ENCODE data around the gene C5orf63.

C5orf63 gene

GRCh38 chr5:127031863-127032232 is 41.5 kb downstream of the C5orf63 start:
- Histone ChIP-seq H4K20me1 (ENCODE audit: control insufficient read depth, insufficient read depth, low read depth, low read length) (peaks cover 3% of the 10 kb centered on the region; the same call in 1 of the 2 replicates), H3K79me2 (ENCODE audit: control insufficient read depth, low read length) (peaks cover 31% of the 10 kb centered on the region), H3K9me3 (ENCODE audit: control insufficient read depth, insufficient read depth, low read length) (no peaks in the 10 kb centered on the region), H3K36me3 (ENCODE audit: control insufficient read depth, low read length) (peaks cover 5% of the 10 kb centered on the region; the same call in 1 of the 2 replicates), H3K27ac (ENCODE audit: low read depth, low read length) (no peak overlapping the region), H3K4me1 (ENCODE audit: control insufficient read depth, low read length) (peaks cover 25% of the 10 kb centered on the region), H3K4me2 (ENCODE audit: low read length) (no peak overlapping the region; the same call in 1 of the 2 replicates), H3K27me3 (ENCODE audit: control insufficient read depth, low read length) (peaks cover 4% of the 10 kb centered on the region; the same call in 1 of the 2 replicates), H3F3A (ENCODE audit: control insufficient read depth, insufficient read depth) (no peaks in the 10 kb centered on the region), H3K9me2 (replicated peaks; ENCODE audit: control insufficient read depth, low read length) (no peaks in the 10 kb centered on the region), H3K4me3 (ENCODE audit: low read length) (no peak overlapping the region)
- TF ChIP-seq EZH2phosphoT487 (IDR thresholded peaks at IDR 0.05; ENCODE audit: borderline replicate concordance, low read length): no peak
- no peak for TF ChIP-seq CTCF (IDR thresholded peaks at IDR 0.05; ENCODE audit: low read depth, low read length, poor library complexity, severe bottlenecking)

- Histone ChIP-seq H3K27me3 (ENCODE audit: control insufficient read depth, low read length) (peaks cover 4% of the 10 kb centered on the region; the same call in 1 of the 2 replicates), H3K4me1 (ENCODE audit: control insufficient read depth, low read length) (peaks cover 28% of the 10 kb centered on the region), H3K79me2 (ENCODE audit: control insufficient read depth, low read length) (peaks cover 35% of the 10 kb centered on the region), H3K4me3 (ENCODE audit: low read length) (peak overlapping the region; percentile 95), H3F3A (ENCODE audit: control insufficient read depth, insufficient read depth) (no peaks in the 10 kb centered on the region), H3K9me3 (ENCODE audit: control insufficient read depth, insufficient read depth, low read length) (no peaks in the 10 kb centered on the region), H4K20me1 (ENCODE audit: control insufficient read depth, insufficient read depth, low read depth, low read length) (peaks cover 3% of the 10 kb centered on the region; the same call in 1 of the 2 replicates), H3K36me3 (ENCODE audit: control insufficient read depth, low read length) (peaks cover 5% of the 10 kb centered on the region; the same call in 1 of the 2 replicates), H3K4me2 (ENCODE audit: low read length) (peak overlapping the region; percentile 78), H3K9me2 (replicated peaks; ENCODE audit: control insufficient read depth, low read length) (no peaks in the 10 kb centered on the region), H3K27ac (ENCODE audit: low read depth, low read length) (peak overlapping the region; percentile 65)
- TF ChIP-seq CTCF (IDR thresholded peaks at IDR 0.05; ENCODE audit: low read depth, low read length, poor library complexity, severe bottlenecking) (no peak), EZH2phosphoT487 (IDR thresholded peaks at IDR 0.05; ENCODE audit: borderline replicate concordance, low read length) (no peak)
Measured at GRCh38 chr5:127031147-127031862, 42.0 kb downstream of the C5orf63 start.

GRCh38 chr5:127030259-127031146 is 42.8 kb downstream of the C5orf63 start, which contains the start of gene MARCHF3:
TSS of gene MARCHF3 (minus strand) at chr5:127030558. CDS start at chr5:126918171, 112,387 bp downstream.
- H3K79me2 ChIP-seq (ENCODE audit: control insufficient read depth, low read length): peaks cover 43% of the 10 kb centered on the region
- H3K27me3 ChIP-seq (ENCODE audit: control insufficient read depth, low read length): peaks cover 4% of the 10 kb centered on the region; the same call in 1 of the 2 replicates
- no peaks in the 10 kb centered on the region for H3F3A ChIP-seq (ENCODE audit: control insufficient read depth, insufficient read depth)
- peak within 1 kb of the TSS; percentile 78 for H3K4me2 ChIP-seq (ENCODE audit: low read length)
- peak within 1 kb of the TSS; percentile 65 for H3K27ac ChIP-seq (ENCODE audit: low read depth, low read length)
- H3K36me3 ChIP-seq (ENCODE audit: control insufficient read depth, low read length): peaks cover 5% of the 10 kb centered on the region; the same call in 1 of the 2 replicates
- H3K9me3 ChIP-seq (ENCODE audit: control insufficient read depth, insufficient read depth, low read length): no peaks in the 10 kb centered on the region
- H3K9me2 ChIP-seq (replicated peaks; ENCODE audit: control insufficient read depth, low read length): no peaks in the 10 kb centered on the region
- H4K20me1 ChIP-seq (ENCODE audit: control insufficient read depth, insufficient read depth, low read depth, low read length): peaks cover 3% of the 10 kb centered on the region; the same call in 1 of the 2 replicates
- peak; percentile 22 for TF ChIP-seq CTCF (IDR thresholded peaks at IDR 0.05; ENCODE audit: low read depth, low read length, poor library complexity, severe bottlenecking)
- no peak for TF ChIP-seq EZH2phosphoT487 (IDR thresholded peaks at IDR 0.05; ENCODE audit: borderline replicate concordance, low read length)
- H3K4me3 ChIP-seq (ENCODE audit: low read length): peak within 1 kb of the TSS; percentile 95
- peaks cover 36% of the 10 kb centered on the region for H3K4me1 ChIP-seq (ENCODE audit: control insufficient read depth, low read length)
